Neutrophil (primary cell): ENCODE results near the gene GATAD2B.
A peak's percentile ranks its signal among the peaks of the same experiment; 100 is the strongest.
"Not testable (repeated sequence)": the region's sequence is repeated elsewhere in the genome, so short reads cannot be mapped to it uniquely, and the experiment has no call there.

Experiments used
- H3K27ac ChIP-seq: fragments of 200-600 bp; sonication (generic); 2 replicates; pipeline ENCODE4 v1.5.1; 2016; ENCODE audit warnings: mild to moderate bottlenecking, moderate library complexity
- H3K27me3 ChIP-seq: fragments of 200-600 bp; sonication (generic); 2 replicates; pipeline ENCODE4 v1.6.0; 2016; ENCODE audit warnings: mild to moderate bottlenecking
- H3K36me3 ChIP-seq: fragments of 200-600 bp; sonication (generic); 2 replicates; pipeline ENCODE4 v1.5.1; 2017
- H3K4me1 ChIP-seq, 2 experiments: fragments of 200-600 bp in 1 of 2; sonication (generic) in 1 of 2; 1 replicate in 1 of 2; 2 replicates in 1 of 2; pipeline versions ENCODE4 v1.5.1 to v1.6.1; 2013 to 2016; ENCODE audit warnings: low read depth in 1 of 2, low read length in 1 of 2, mild to moderate bottlenecking in 1 of 2, moderate library complexity in 1 of 2; ENCODE audit not compliant: control insufficient read depth in 1 of 2, insufficient read depth in 1 of 2
- H3K4me3 ChIP-seq, 2 experiments: fragments of 200-600 bp in 1 of 2; sonication (generic) in 1 of 2; 1 replicate in 1 of 2; 2 replicates in 1 of 2; pipeline ENCODE4 v1.5.1; 2013 to 2016; ENCODE audit warnings: low read depth in 1 of 2, low read length in 1 of 2, mild to moderate bottlenecking in 1 of 2, moderate library complexity in 1 of 2
- H3K9me3 ChIP-seq: fragments of 200-600 bp; sonication (generic); 2 replicates; pipeline ENCODE4 v1.5.1; 2016
- CTCF ChIP-seq: fragments of 200-600 bp; sonication (generic); IDR thresholded peaks from 2 replicates; pipeline ENCODE4 v1.5.1; 2016; ENCODE audit warnings: antibody characterized with exemption

The GATAD2B gene

GRCh38 chr1:153768316-153769181 is 154.2 kb downstream of the GATAD2B start:
- no peaks in the 10 kb centered on the region for H3K27me3 ChIP-seq
- no peak for TF ChIP-seq CTCF
- H3K9me3 ChIP-seq, result no peaks in the 10 kb centered on the region
- no peak overlapping the region for H3K4me3 ChIP-seq
- H3K27ac ChIP-seq, result peak overlapping the region; percentile 36
- peaks cover 16 to 17% of the 10 kb centered on the region in 2 experiments for H3K4me1 ChIP-seq
- peaks cover 84% of the 10 kb centered on the region for H3K36me3 ChIP-seq

- H3K27ac ChIP-seq, result no peak overlapping the region
- H3K27me3 ChIP-seq, result no peaks in the 10 kb centered on the region
- peaks cover 94% of the 10 kb centered on the region for H3K36me3 ChIP-seq
- H3K4me1 ChIP-seq, result peaks cover 5 to 6% of the 10 kb centered on the region in 2 experiments
- no peak overlapping the region for H3K4me3 ChIP-seq
- no peaks in the 10 kb centered on the region for H3K9me3 ChIP-seq
- no peak for TF ChIP-seq CTCF
Measured at GRCh38 chr1:153767519-153767918, 155.3 kb downstream of the GATAD2B start.

GRCh38 chr1:153766663-153767062 is 156.1 kb downstream of the GATAD2B start:
- not testable (repeated sequence) for H3K27me3 ChIP-seq, H3K4me3 ChIP-seq, H3K4me1 ChIP-seq, H3K27ac ChIP-seq, H3K9me3 ChIP-seq
- peaks cover 95% of the 10 kb centered on the region for H3K36me3 ChIP-seq

GRCh38 chr1:153764310-153764709 is 158.5 kb downstream of the GATAD2B start:
- Histone ChIP-seq H3K4me1 (no peaks in the 10 kb centered on the region), H3K36me3 (peaks cover 97% of the 10 kb centered on the region), H3K27ac (no peak overlapping the region), H3K9me3 (no peaks in the 10 kb centered on the region), H3K27me3 (no peaks in the 10 kb centered on the region), H3K4me3 (no peak overlapping the region)
- no peak for TF ChIP-seq CTCF

- H3K9me3 ChIP-seq, result no peaks in the 10 kb centered on the region
Measured at GRCh38 chr1:153763365-153764225, 159.2 kb downstream of the GATAD2B start.

More at GRCh38 chr1:153763365-153764225, 159.2 kb downstream of the GATAD2B start:
- TF ChIP-seq CTCF, result no peak
- no peaks in the 10 kb centered on the region for H3K4me1 ChIP-seq
- no peak overlapping the region for H3K27ac ChIP-seq
- no peak overlapping the region for H3K4me3 ChIP-seq
- no peaks in the 10 kb centered on the region for H3K27me3 ChIP-seq
- H3K36me3 ChIP-seq, result peaks cover 97% of the 10 kb centered on the region
